ENCODE results near the gene PRDM16. TPM values are rescaled to one million over a fixed set of nuclear protein-coding genes. Genes with fewer than 3 reads are reported as not detected.

Gene PRDM16
- total and polyA plus RNA-seq, 2 of the 4 experiments (the other 2 are of a cell fraction), result 0.02 TPM; not detected in 1

- no peak overlapping the region for H2BK15ac ChIP-seq (ENCODE audit: low read depth, low read length)
- H4K20me1 ChIP-seq (ENCODE audit: insufficient read depth, low read length), result no peaks in the 10 kb centered on the region
- no peak overlapping the region for H2AFZ ChIP-seq (replicated peaks; ENCODE audit: low read length, poor library complexity)
- no peak overlapping the region for H4K5ac ChIP-seq (ENCODE audit: low read depth, low read length)
- H3K36me3 ChIP-seq (ENCODE audit: control insufficient read depth, insufficient read depth, low read length), result no peaks in the 10 kb centered on the region
- no peak overlapping the region for H3K4ac ChIP-seq (ENCODE audit: low read depth, low read length)
- H3K56ac ChIP-seq (ENCODE audit: extremely low read depth, insufficient read depth, low read length), result no peak overlapping the region
- H2BK5ac ChIP-seq (ENCODE audit: low read depth, low read length, poor library complexity, severe bottlenecking), result no peak overlapping the region
- intact Hi-C loops (cut with micrococcal nuclease) (no loop called here), dilution Hi-C loops (cut with HindIII; ENCODE audit: low sequenced_read_pairs, unreplicated experiment) (no loop called here), in situ Hi-C loops (cut with MboI; ENCODE audit: low sequenced_read_pairs) (loop anchor here (10.0 kb wide), 1 partner anchor 65 kb away; no protein-coding TSS in a partner anchor)
- no peak overlapping the region for H2BK120ac ChIP-seq (ENCODE audit: low read depth, low read length)
- H3K4me2 ChIP-seq (ENCODE audit: low read depth, low read length), result no peak overlapping the region
- no peak overlapping the region for H2AK5ac ChIP-seq (ENCODE audit: low read depth, low read length)
- no peaks in the 10 kb centered on the region for H3K79me1 ChIP-seq (ENCODE audit: low read depth in 1 of 2, low read length in 2 of 2)
- H3K9ac ChIP-seq (ENCODE audit: low read depth, low read length), result no peak overlapping the region
- no peaks in the 10 kb centered on the region for H3K27me3 ChIP-seq (ENCODE audit: control insufficient read depth, insufficient read depth, low read length)
- peaks cover 20% of the 10 kb centered on the region for H3K9me3 ChIP-seq (ENCODE audit: control insufficient read depth, insufficient read depth, low read length)
- no peak overlapping the region for H3K4me3 ChIP-seq (ENCODE audit: insufficient read depth, low read depth, low read length)
- H3K27ac ChIP-seq (ENCODE audit: insufficient read depth, low read length), result no peak overlapping the region
- TF ChIP-seq MAFK (IDR thresholded peaks at IDR 0.05; ENCODE audit: low read depth, low read length), result no peak
- no peak for TF ChIP-seq CTCF (conservative IDR thresholded peaks at IDR 0.05; ENCODE audit: low read depth, low read length)
- TF ChIP-seq USF2 (IDR thresholded peaks at IDR 0.05; ENCODE audit: low read depth, low read length), result no peak
- TF ChIP-seq ELK1 (IDR thresholded peaks at IDR 0.05; ENCODE audit: borderline replicate concordance, low read depth, low read length), result no peak
- no peak for TF ChIP-seq CHD1 (IDR thresholded peaks at IDR 0.05; ENCODE audit: low read depth, low read length)
- no peak for TF ChIP-seq POLR2A (IDR thresholded peaks at IDR 0.05; ENCODE audit: low read depth, low read length)
- TF ChIP-seq CEBPB (IDR thresholded peaks at IDR 0.05; ENCODE audit: low read depth, low read length), result no peak
- TF ChIP-seq SMC3 (IDR thresholded peaks at IDR 0.05; ENCODE audit: low read depth, low read length), result no peak
- TF ChIP-seq RAD21 (IDR thresholded peaks at IDR 0.05; ENCODE audit: low read length), result no peak
- no peak for TF ChIP-seq BHLHE40 (IDR thresholded peaks at IDR 0.05; ENCODE audit: low read depth, low read length)
- TF ChIP-seq RFX5 (IDR thresholded peaks at IDR 0.05; ENCODE audit: low read depth, low read length), result no peak
- TF ChIP-seq MXI1 (IDR thresholded peaks at IDR 0.05; ENCODE audit: borderline replicate concordance, low read depth, low read length), result no peak
- no peak for TF ChIP-seq NFE2L2 (IDR thresholded peaks at IDR 0.05; ENCODE audit: low read depth, low read length)
- TF ChIP-seq FOS (IDR thresholded peaks at IDR 0.05; ENCODE audit: low read depth, low read length), result no peak
- no peak for TF ChIP-seq MAZ (IDR thresholded peaks at IDR 0.05; ENCODE audit: borderline replicate concordance, low read depth, low read length)
- no peak for TF ChIP-seq RCOR1 (IDR thresholded peaks at IDR 0.05; ENCODE audit: insufficient replicate concordance, low read length)
- 33% methylated on average over 2 of the region's 35 CpGs; no CpG with 5 or more reads in 1 of the 2 experiments for WGBS, 2 experiments (ENCODE audit: extremely low coverage in 2 of 2, insufficient read length in 1 of 2)
- H4K91ac ChIP-seq (ENCODE audit: insufficient read depth, low read depth, low read length), result no peak overlapping the region
- peaks cover 6% of the 10 kb centered on the region; the same call in 1 of the 2 replicates for H3K4me1 ChIP-seq (ENCODE audit: control insufficient read depth, insufficient read depth, low read length)
- DNase-seq (no peak), ATAC-seq (ENCODE audit: low read depth) (no peak)
- H3K9me1 ChIP-seq (ENCODE audit: insufficient read depth, low read length), result no peaks in the 10 kb centered on the region
- ChIA-PET CTCF (no interaction called here), POLR2A (ENCODE audit: unreplicated experiment) (no interaction called here)
- BruUV-seq (replicated peaks), result no TSS peak
- no peak overlapping the region for H2BK20ac ChIP-seq (ENCODE audit: low read depth, low read length)
- H3K18ac ChIP-seq (ENCODE audit: low read depth, low read length), result no peak overlapping the region
- no peak overlapping the region for H2AK9ac ChIP-seq (replicated peaks; ENCODE audit: low read depth, low read length, poor library complexity)
- no peak overlapping the region for H3K23ac ChIP-seq (ENCODE audit: low read depth, low read length)
- H4K8ac ChIP-seq (ENCODE audit: low read depth in 2 of 2, low read length in 2 of 2), result no peak overlapping the region
- H3K14ac ChIP-seq (replicated peaks; ENCODE audit: low read depth, low read length), result no peak overlapping the region
Observed at GRCh38 chr1:3169665-3170356, 100.8 kb downstream of the PRDM16 start.
